HepG2 (cell line): ENCODE measurements around the gene NOTUM. TPM values are rescaled to one million over a fixed set of nuclear protein-coding genes. Genes with fewer than 3 reads are reported as not detected.

Source experiments
- FOXJ3 ChIP-seq: sonication (generic); formaldehyde crosslinking; IDR thresholded peaks from 2 replicates; pipeline ENCODE4 v1.4.0; 2020; ENCODE audit warnings: missing genetic modification reagents, mild to moderate bottlenecking, borderline replicate concordance
- MLLT10 ChIP-seq: sonication (generic); formaldehyde crosslinking; IDR thresholded peaks from 2 replicates; pipeline ENCODE4 v1.4.0; 2020; ENCODE audit warnings: missing genetic modification reagents
- MLXIP ChIP-seq: sonication (generic); formaldehyde crosslinking; IDR thresholded peaks from 2 replicates; pipeline ENCODE4 v1.9.0; 2021; ENCODE audit warnings: missing genetic modification reagents, borderline replicate concordance
- PHB2 ChIP-seq: fragments of 450-650 bp; IDR thresholded peaks from 2 replicates; pipeline ENCODE4 v1.6.1; 2018; ENCODE audit not compliant: partially characterized antibody
- ZGPAT ChIP-seq: IDR thresholded peaks from 2 replicates; pipeline ENCODE4 v1.6.1; 2016; ENCODE audit warnings: mild to moderate bottlenecking
- ZNF251 ChIP-seq: sonication (generic); formaldehyde crosslinking; IDR thresholded peaks from 2 replicates; pipeline ENCODE4 v1.9.0; 2021; ENCODE audit warnings: mild to moderate bottlenecking, missing genetic modification reagents
- ZNF407 ChIP-seq: sonication (generic); formaldehyde crosslinking; IDR thresholded peaks from one replicate; pipeline ENCODE4 v1.5.1; 2020; ENCODE audit warnings: mild to moderate bottlenecking, missing genetic modification reagents; ENCODE audit errors: not compliant biosample characterization
- ZNF530 ChIP-seq: sonication (generic); formaldehyde crosslinking; IDR thresholded peaks from 2 replicates; pipeline ENCODE4 v1.5.0; 2020; ENCODE audit warnings: low read depth, mild to moderate bottlenecking, missing genetic modification reagents
- ZNF543 ChIP-seq: sonication (generic); formaldehyde crosslinking; IDR thresholded peaks from 2 replicates; pipeline ENCODE4 v1.4.0; 2020; ENCODE audit warnings: mild to moderate bottlenecking, missing genetic modification reagents
- ZNF562 ChIP-seq: sonication (generic); formaldehyde crosslinking; IDR thresholded peaks from 2 replicates; pipeline ENCODE4 v1.8.0; 2022; ENCODE audit warnings: missing genetic modification reagents, borderline replicate concordance
- ZNF713 ChIP-seq: sonication (generic); formaldehyde crosslinking; IDR thresholded peaks from 2 replicates; pipeline ENCODE4 v1.4.0; 2020; ENCODE audit warnings: mild to moderate bottlenecking, missing genetic modification reagents
- ZNF720 ChIP-seq: sonication (generic); formaldehyde crosslinking; IDR thresholded peaks from 2 replicates; pipeline ENCODE4 v1.4.0; 2020; ENCODE audit warnings: missing genetic modification reagents
- ZNF850 ChIP-seq: sonication (generic); formaldehyde crosslinking; conservative IDR thresholded peaks from 2 replicates; pipeline ENCODE4 v1.9.0; 2021; ENCODE audit warnings: mild to moderate bottlenecking, missing genetic modification reagents
- ZSCAN30 ChIP-seq: sonication (generic); formaldehyde crosslinking; IDR thresholded peaks from 2 replicates; pipeline ENCODE4 v1.5.0; 2020; ENCODE audit warnings: mild to moderate bottlenecking, missing genetic modification reagents
- polyA plus RNA-seq, 8 experiments: library from polyadenylated mRNA; depleted of rRNA in 3 of 8; stranded (reverse) in 7 of 8; unstranded in 1 of 8; fragments of >200 nt; fragmentation: Illumina TruSeq in 4 of 8; extraction: Trizol in 4 of 8; gene quantifications; 2 replicates each; pipeline versions ENCODE4 v1.2.1 to v1.2.3, GENCODE V29; 2011 to 2016; ENCODE audit warnings: low read depth in 4 of 8, missing spikeins in 1 of 8, mixed read lengths in 1 of 8; ENCODE audit not compliant: insufficient read depth in 1 of 8
- total RNA-seq, 5 experiments: library from RNA; depleted of rRNA; stranded (reverse); fragments of >200 nt; fragmentation: Illumina TruSeq; extraction: Trizol; gene quantifications; 2 replicates each; pipeline ENCODE4 v1.2.3, GENCODE V29; 2016; ENCODE audit warnings: low read depth in 1 of 5

The NOTUM gene
- total and polyA plus RNA-seq, 2 of the 13 experiments (the other 11 are each of a cell fraction or from before 2014, with no cell fraction given) = 150 to 160 TPM

GRCh38 chr17:81994593-81995462 lies 33.8 kb upstream of the NOTUM start (continued):
- TF ChIP-seq ZNF543 (CRISPR knock-in tag) (no peak), MLLT10 (CRISPR knock-in tag) (no peak), FOXJ3 (CRISPR knock-in tag) (peak; percentile 90; the same call in 1 of the 2 replicates), ZNF713 (no peak), ZNF251 (CRISPR knock-in tag) (no peak; the same call in 1 of the 2 replicates), ZNF407 (CRISPR knock-in tag) (no peak), ZNF720 (CRISPR knock-in tag) (no peak), ZNF562 (CRISPR knock-in tag) (no peak), ZNF530 (CRISPR knock-in tag) (0 out of 2 replicates have a peak, but pooled peaks have one; percentile 79), ZNF850 (CRISPR knock-in tag) (peak; percentile 91; the same call in 1 of the 2 replicates), PHB2 (no peak), ZGPAT (CRISPR knock-in tag) (peak; percentile 33; the same call in 1 of the 2 replicates), MLXIP (CRISPR knock-in tag) (no peak; the same call in 1 of the 2 replicates), ZSCAN30 (peak; percentile 21; the same call in 1 of the 2 replicates)
